Panc1 (cell line): ENCODE data around the gene CLHC1. TPM values are rescaled to one million over a fixed set of nuclear protein-coding genes. Genes with fewer than 3 reads are reported as not detected.

Experiments used
- ATAC-seq: fragments of 200-7000 bp; cut with Tn5 transposase; 2 replicates; pipeline ENCODE4 v1.9.1; 2020; ENCODE audit warnings: mild to moderate bottlenecking, moderate library complexity
- BruUV-seq: library from RNA; stranded (reverse); fragments of 400-500 nt; replicated peaks from 2 replicates; lab custom pipeline; 2021; lab: Mats Ljungman, UMichigan
- CTCF ChIA-PET: fragments of 300-600 bp; sonication (Branson Sonifier 250); formaldehyde crosslinking; loops from one replicate; lab custom pipeline; 2022; ENCODE audit warnings: antibody characterized with exemption; lab: Charles Lee
- POLR2A ChIA-PET: fragments of 300-600 bp; sonication (Branson Sonifier 250); formaldehyde crosslinking; loops from one replicate; lab custom pipeline; 2022; ENCODE audit warnings: antibody characterized with exemption; lab: Charles Lee
- DNase-seq: peaks from one replicate; pipeline ENCODE4 v3.0.0-alpha.2; 2010; ENCODE audit warnings: low read depth, low spot score
- H3K27ac ChIP-seq: 2 replicates; pipeline ENCODE4 v1.5.1; 2011; ENCODE audit warnings: mild to moderate bottlenecking, low read length, inconsistent platforms
- H3K27me3 ChIP-seq: fragments of 200-500 bp; sonication (Bioruptor generic); 2 replicates; pipeline ENCODE4 v1.6.0; 2014; ENCODE audit warnings: low read length, inconsistent platforms; ENCODE audit not compliant: control insufficient read depth, insufficient read depth
- H3K36me3 ChIP-seq: fragments of 200-500 bp; sonication (Bioruptor generic); 2 replicates; pipeline ENCODE4 v1.5.1; 2014; ENCODE audit warnings: inconsistent platforms, mild to moderate bottlenecking, low read length, moderate library complexity; ENCODE audit not compliant: control insufficient read depth, insufficient read depth
- H3K4me1 ChIP-seq: 2 replicates; pipeline ENCODE4 v1.5.1; 2011; ENCODE audit warnings: inconsistent platforms, mild to moderate bottlenecking, low read length, moderate library complexity; ENCODE audit not compliant: control insufficient read depth, insufficient read depth
- H3K4me3 ChIP-seq, 2 experiments: 2 replicates each; pipeline ENCODE4 v1.5.1; 2011 to 2012; ENCODE audit warnings: low read depth in 2 of 2, low read length in 2 of 2, mild to moderate bottlenecking in 2 of 2, inconsistent platforms in 1 of 2, moderate library complexity in 1 of 2
- H3K9me3 ChIP-seq: fragments of 200-500 bp; sonication (Bioruptor generic); 2 replicates; pipeline ENCODE4 v1.5.1; 2014; ENCODE audit warnings: low read depth, mild to moderate bottlenecking, inconsistent platforms, low read length, moderate library complexity; ENCODE audit not compliant: control insufficient read depth, insufficient read depth
- POLR2AphosphoS5 ChIP-seq: IDR thresholded peaks from 2 replicates; pipeline ENCODE4 v1.6.1; 2012; ENCODE audit warnings: mild to moderate bottlenecking, low read depth, low read length, moderate library complexity
- SIN3A ChIP-seq: IDR thresholded peaks from 2 replicates; pipeline ENCODE4 v1.6.1; 2012; ENCODE audit warnings: low read depth, mild to moderate bottlenecking, low read length, moderate library complexity, borderline replicate concordance; ENCODE audit not compliant: insufficient read depth
- TCF7L2 ChIP-seq: IDR thresholded peaks from 2 replicates; pipeline ENCODE4 v1.6.1; 2011; ENCODE audit warnings: mild to moderate bottlenecking, low read depth, low read length, inconsistent platforms
- in situ Hi-C: cut with HindIII; loops from 2 replicates; pipeline ENCODE4 v1.10.0; 2016; ENCODE audit warnings: low sequenced_read_pairs, low pct_unique_long_range_greater_than_20kb
- intact Hi-C: fragments of 100-400 bp; cut with micrococcal nuclease; formaldehyde crosslinking; loops from one replicate; pipeline ENCODE4 v1.10.0; 2022; ENCODE audit not compliant: unreplicated experiment
- total RNA-seq: library from RNA; stranded (reverse); gene quantifications from one replicate; pipeline ENCODE4 v1.2.1, GENCODE V29; 2021; ENCODE audit not compliant: unreplicated experiment
- TF ChIP-seq, protein P1 (sequence below), 2 experiments: IDR thresholded peaks; 2 replicates each; pipeline ENCODE4 v1.6.1; 2011 to 2012; ENCODE audit warnings: low read depth in 2 of 2, control low read depth in 1 of 2, low read length in 1 of 2, mild to moderate bottlenecking in 1 of 2, moderate library complexity in 1 of 2; ENCODE audit not compliant: insufficient read depth in 1 of 2
- TF ChIP-seq, protein P2 (sequence below): fragments of 450-650 bp; IDR thresholded peaks from 2 replicates; pipeline ENCODE4 v1.5.1; 2017; ENCODE audit warnings: mild to moderate bottlenecking

CLHC1 gene
- total RNA-seq, 1 experiment from 2014 or later: 3.6 TPM

DNA sequence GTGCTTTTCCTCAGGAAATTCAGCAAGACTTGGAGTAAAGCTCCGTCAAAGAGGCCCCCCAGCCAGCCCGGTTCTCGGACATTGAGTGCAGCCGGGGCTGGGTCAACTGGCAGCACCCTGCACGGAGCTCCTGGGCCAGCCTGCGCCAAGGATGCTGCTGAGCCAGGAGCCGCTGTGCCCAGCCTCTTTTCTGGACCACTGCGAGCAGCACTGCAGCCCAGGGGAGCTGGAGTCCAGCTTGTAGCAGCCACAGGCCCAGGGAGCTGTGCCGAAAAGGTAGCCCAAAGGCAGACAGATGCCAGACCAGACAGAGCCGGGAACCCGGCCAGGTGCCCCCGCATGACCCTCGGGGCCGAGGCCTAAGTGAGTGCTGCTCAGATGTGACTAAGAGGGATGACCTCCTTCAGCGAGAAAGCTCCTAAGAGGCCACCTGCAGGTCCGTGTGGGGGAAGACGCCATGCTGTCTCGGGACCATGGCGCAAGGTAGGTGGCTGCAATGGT, 7.3 kb downstream of the CLHC1 start:
- Histone ChIP-seq H3K27me3 (no peaks in the 10 kb centered on the region), H3K4me3 (no peak overlapping the region), H3K36me3 (no peaks in the 10 kb centered on the region), H3K9me3 (no peaks in the 10 kb centered on the region), H3K4me1 (peaks cover 19% of the 10 kb centered on the region), H3K27ac (peak overlapping the region; percentile 30; the same call in 1 of the 2 replicates)
- ChIA-PET POLR2A (interaction anchor here (0.5 kb wide), 1 partner anchor 61 kb away, joined by 5 read pairs; no protein-coding TSS in a partner anchor), CTCF (interaction anchor here (0.7 to 1.0 kb wide), 2 partner anchors 325 to 533 kb away, joined by 3 read pairs; no protein-coding TSS in a partner anchor)
- intact Hi-C loops (no loop called here), in situ Hi-C loops (no loop called here)
- BruUV-seq: no TSS peak
- ATAC-seq (peak; percentile 52), DNase-seq (no peak)
- TF ChIP-seq POLR2AphosphoS5 (no peak), SIN3A (no peak), TCF7L2 (no peak)
- TF ChIP-seq, protein P1, sequence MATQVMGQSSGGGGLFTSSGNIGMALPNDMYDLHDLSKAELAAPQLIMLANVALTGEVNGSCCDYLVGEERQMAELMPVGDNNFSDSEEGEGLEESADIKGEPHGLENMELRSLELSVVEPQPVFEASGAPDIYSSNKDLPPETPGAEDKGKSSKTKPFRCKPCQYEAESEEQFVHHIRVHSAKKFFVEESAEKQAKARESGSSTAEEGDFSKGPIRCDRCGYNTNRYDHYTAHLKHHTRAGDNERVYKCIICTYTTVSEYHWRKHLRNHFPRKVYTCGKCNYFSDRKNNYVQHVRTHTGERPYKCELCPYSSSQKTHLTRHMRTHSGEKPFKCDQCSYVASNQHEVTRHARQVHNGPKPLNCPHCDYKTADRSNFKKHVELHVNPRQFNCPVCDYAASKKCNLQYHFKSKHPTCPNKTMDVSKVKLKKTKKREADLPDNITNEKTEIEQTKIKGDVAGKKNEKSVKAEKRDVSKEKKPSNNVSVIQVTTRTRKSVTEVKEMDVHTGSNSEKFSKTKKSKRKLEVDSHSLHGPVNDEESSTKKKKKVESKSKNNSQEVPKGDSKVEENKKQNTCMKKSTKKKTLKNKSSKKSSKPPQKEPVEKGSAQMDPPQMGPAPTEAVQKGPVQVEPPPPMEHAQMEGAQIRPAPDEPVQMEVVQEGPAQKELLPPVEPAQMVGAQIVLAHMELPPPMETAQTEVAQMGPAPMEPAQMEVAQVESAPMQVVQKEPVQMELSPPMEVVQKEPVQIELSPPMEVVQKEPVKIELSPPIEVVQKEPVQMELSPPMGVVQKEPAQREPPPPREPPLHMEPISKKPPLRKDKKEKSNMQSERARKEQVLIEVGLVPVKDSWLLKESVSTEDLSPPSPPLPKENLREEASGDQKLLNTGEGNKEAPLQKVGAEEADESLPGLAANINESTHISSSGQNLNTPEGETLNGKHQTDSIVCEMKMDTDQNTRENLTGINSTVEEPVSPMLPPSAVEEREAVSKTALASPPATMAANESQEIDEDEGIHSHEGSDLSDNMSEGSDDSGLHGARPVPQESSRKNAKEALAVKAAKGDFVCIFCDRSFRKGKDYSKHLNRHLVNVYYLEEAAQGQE (IDR thresholded peaks at IDR 0.05; ENCODE audit: insufficient read depth in 1 of 2, low read depth in 2 of 2, low read length in 1 of 2): no peak
- TF ChIP-seq, protein P2, sequence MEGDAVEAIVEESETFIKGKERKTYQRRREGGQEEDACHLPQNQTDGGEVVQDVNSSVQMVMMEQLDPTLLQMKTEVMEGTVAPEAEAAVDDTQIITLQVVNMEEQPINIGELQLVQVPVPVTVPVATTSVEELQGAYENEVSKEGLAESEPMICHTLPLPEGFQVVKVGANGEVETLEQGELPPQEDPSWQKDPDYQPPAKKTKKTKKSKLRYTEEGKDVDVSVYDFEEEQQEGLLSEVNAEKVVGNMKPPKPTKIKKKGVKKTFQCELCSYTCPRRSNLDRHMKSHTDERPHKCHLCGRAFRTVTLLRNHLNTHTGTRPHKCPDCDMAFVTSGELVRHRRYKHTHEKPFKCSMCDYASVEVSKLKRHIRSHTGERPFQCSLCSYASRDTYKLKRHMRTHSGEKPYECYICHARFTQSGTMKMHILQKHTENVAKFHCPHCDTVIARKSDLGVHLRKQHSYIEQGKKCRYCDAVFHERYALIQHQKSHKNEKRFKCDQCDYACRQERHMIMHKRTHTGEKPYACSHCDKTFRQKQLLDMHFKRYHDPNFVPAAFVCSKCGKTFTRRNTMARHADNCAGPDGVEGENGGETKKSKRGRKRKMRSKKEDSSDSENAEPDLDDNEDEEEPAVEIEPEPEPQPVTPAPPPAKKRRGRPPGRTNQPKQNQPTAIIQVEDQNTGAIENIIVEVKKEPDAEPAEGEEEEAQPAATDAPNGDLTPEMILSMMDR: no peak

- no peak for DNase-seq
- no peaks in the 10 kb centered on the region for H3K27me3 ChIP-seq
- peaks cover 19% of the 10 kb centered on the region for H3K4me1 ChIP-seq
- H3K36me3 ChIP-seq: no peaks in the 10 kb centered on the region
- ChIA-PET POLR2A (interaction anchor here (0.6 kb wide), 3 partner anchors 186 to 506 kb away, joined by 3 to 7 read pairs (median 3); no protein-coding TSS in a partner anchor), CTCF (interaction anchor here (0.6 to 1.0 kb wide), 3 partner anchors 18 to 532 kb away, joined by 3 to 6 read pairs (median 3); no protein-coding TSS in a partner anchor)
- in situ Hi-C loops: no loop called here
- intact Hi-C loops: no loop called here
- TF ChIP-seq, protein P2: no peak
- no peak for TF ChIP-seq POLR2AphosphoS5
- no peak for TF ChIP-seq TCF7L2
- TF ChIP-seq SIN3A: no peak
- TF ChIP-seq, protein P1 (IDR thresholded peaks at IDR 0.05; ENCODE audit: insufficient read depth in 1 of 2, low read depth in 2 of 2, low read length in 1 of 2): no peak
- H3K9me3 ChIP-seq: no peaks in the 10 kb centered on the region
- BruUV-seq: TSS peak; percentile 82
- H3K4me3 ChIP-seq: peak overlapping the region; percentile 53 to 63; a peak in 3 of 4 replicates
- H3K27ac ChIP-seq: peak overlapping the region; percentile 84
- ATAC-seq: peak; percentile 55
Observed at GRCh38 chr2:55223958-55224760, 7.9 kb downstream of the CLHC1 start.
